Measurements from ENCODE around the gene SLX1B.
"Not testable (repeated sequence)": the region's sequence is repeated elsewhere in the genome, so short reads cannot be mapped to it uniquely, and the experiment has no call there.

The SLX1B gene

GRCh38 chr16:29454269-29454668, at the start of gene SLX1B, which contains the start of gene BOLA2:
Gene SLX1B, plus strand, starts transcription at chr16:29454533.
Gene BOLA2, minus strand, starts transcription at chr16:29454351. Its CDS starts 98 bp downstream, at chr16:29454253.
- DNase-seq: not testable (repeated sequence)

DNA sequence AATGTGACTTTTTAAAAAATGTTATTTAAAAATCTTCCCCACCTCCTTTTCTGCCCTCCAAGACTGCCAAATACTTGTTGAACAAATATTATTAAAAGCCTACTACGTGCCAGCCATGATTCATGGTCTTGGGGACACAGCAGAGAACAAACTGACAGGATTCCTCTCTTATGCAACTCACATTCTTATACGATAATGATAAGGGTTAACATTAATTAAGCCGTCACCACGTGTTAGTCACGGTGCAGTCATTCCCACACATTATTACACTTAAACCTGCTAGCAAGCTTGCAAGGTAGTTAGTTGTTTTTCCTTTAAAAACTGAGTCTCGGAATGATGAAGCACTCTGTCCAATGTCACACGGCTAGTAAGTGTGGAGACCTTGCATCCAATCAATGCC, 49.1 kb upstream of the SLX1B start:
- DNase-seq: not testable (repeated sequence)

GRCh38 chr16:29423587-29423986, 30.7 kb upstream of the SLX1B start:
- not testable (repeated sequence) for DNase-seq

- not testable (repeated sequence) for DNase-seq
Measured at GRCh38 chr16:29425390-29425789, 28.9 kb upstream of the SLX1B start.

DNA sequence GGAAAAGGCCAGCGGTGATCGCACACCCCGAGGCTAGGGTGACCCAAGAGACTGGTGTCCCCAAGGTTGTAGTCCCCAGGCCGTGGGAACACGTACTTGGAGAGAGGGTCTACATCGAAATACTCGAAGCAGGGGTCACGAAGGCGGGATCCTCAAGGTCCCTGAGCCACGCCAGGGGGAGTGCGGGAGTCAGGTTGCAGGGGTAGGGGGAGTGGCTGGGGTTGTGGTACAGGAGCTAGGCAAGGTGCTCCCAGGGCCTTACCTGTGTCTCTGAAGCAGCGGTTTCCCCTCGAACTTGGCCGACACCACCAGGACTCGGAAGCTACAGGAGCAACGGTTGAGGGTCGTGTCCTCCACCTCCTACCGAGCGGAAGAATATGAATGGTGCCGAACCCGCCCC, 579 bp upstream of the SLX1B start:
- DNase-seq: not testable (repeated sequence)

- DNase-seq: not testable (repeated sequence)
Measured at GRCh38 chr16:29454828-29455227, 495 bp downstream of the SLX1B start.

DNA sequence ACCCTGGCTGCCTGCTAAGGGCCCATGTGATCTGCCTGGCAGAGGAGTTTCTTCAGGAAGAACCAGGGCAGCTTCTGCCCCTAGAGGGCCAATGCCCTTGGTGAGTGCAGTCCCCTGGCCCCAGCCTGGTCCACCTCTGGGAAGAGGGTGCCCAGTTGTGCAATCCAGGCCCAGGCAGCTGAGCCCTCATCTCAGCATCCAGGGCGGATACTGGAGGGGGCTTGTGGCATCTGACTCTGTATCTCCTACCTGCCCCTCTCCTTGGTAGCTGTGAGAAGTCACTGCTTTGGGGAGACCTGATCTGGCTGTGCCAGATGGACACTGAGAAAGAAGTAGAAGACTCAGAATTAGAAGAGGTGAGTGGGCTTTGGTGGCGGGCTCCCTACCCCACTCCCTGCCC, 3.3 kb downstream of the SLX1B start:
- DNase-seq: not testable (repeated sequence)

- not testable (repeated sequence) for DNase-seq
Measured at GRCh38 chr16:29459706-29460646, 5.6 kb downstream of the SLX1B start, which contains the start of gene SULT1A4. Gene SULT1A4, plus strand, starts transcription at chr16:29459913. Its CDS starts 1,473 bp downstream, at chr16:29461386.

GRCh38 chr16:29460647-29461030, 6.3 kb downstream of the SLX1B start:
- DNase-seq: not testable (repeated sequence)

DNA sequence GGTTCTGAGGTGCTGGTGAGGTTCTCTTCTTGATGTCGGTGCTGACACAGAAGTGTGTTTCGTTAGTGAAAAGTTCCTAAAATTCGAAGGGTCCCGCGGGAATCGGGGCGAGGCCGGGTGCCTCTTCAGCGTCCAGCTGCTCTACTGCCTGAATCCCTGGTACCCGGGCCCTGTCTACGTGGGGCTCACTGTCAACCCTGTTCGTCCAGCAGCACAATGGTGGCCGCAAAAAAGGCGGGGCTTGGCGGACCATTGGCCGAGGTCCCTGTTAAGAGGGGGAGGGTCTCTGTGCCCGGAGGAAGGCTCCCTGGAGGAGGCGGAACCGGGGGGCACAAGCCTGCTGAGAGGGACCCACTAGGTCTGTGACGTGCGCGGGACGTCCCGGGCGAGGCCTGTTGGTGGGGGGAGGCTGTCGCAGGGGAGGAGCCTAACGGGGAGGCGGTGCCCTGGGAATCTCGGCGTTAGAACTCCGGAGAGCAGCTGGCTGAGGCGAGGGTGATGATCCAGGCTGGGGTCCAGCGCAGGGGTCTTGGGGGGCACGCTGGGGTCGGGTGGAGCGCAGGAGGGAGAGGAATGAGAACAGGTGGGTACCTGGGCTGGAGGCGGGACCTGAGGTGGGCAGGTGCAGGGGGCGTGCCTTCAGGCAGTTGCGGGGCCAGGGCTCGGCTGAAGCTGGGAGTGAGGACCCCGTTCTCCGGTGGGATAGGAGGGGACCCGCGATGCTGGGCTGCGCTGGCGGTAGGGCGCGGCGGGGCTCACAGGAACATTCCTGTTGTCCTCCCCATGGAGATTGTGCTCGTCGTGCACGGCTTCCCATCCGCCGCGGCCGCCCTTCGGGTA, 11.9 kb downstream of the SLX1B start:
- DNase-seq: not testable (repeated sequence)

- DNase-seq: not testable (repeated sequence)
Measured at GRCh38 chr16:29466904-29467303, 12.6 kb downstream of the SLX1B start.

DNA sequence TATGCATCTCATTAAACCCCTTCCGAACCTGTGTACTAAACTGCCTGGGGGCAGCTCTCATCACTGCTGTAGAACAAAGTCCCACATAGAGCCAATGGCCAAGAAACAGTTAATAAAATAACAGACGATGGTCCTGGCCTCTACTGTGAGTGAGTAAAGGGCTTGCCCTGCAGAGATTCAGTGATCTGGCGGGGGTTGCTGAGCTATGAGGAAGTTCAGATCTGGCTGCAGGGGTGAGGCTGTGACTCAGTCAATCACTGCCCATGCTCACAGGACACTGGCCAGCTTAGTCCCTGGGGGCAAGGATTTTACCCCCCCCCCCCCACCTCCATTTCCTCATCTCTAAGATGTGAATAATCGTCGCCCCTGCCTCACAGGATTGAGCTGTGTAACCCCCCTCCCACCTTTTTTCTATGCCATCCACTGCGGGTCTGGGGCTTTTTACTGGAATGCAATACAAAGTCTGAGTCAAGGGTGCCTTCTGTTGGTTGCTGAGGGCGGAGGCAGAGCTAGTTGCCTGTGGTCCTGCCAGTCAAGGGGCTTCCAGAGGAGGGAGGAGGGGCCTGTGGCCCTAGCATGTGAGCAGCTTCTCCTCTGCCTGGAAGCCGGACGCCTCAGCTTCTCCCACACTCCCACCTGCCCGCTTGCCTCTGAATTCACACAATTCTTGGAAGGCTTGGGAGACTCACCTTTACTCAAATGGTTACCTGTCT, 13.5 kb downstream of the SLX1B start:
- DNase-seq: not testable (repeated sequence)

DNA sequence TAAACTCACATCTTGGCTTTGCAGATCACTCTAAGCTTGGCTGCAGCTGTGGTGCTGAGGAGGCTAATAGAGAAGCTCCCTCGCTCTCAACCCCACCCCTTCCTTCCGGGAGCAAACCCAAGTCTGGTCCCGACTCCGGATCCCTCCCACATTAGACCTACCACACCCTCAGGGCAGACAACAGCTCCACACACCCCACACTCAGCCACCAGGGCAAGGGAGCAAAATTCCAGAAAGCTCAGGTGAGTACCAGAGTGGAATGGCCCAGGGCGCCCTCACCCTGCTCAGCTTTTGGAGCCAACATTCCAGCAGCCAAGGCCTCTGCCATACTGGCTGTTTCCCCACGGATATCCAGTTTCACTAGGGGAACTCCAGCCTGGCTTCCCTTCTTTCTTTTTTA, 15.3 kb downstream of the SLX1B start:
- not testable (repeated sequence) for DNase-seq

DNA sequence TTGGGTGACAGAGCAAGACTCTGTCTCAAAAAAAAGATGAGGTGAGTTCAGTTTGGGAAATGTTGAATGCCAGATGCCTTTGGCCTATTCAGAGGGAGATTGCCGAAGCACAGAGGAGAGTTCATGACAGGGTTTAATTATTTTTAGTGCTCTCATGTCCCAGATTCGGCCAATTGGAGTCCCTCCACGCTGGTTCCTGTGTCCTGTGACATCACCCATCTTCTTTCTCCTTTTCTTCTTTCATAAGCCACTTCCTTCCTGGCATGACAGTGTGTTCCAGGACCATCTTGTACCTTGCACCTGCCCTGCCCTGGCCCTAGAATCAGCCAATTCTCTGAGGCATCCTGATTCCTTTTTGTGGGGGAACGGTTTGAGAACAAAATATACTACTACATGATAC, 17.7 kb downstream of the SLX1B start:
- not testable (repeated sequence) for DNase-seq

DNA sequence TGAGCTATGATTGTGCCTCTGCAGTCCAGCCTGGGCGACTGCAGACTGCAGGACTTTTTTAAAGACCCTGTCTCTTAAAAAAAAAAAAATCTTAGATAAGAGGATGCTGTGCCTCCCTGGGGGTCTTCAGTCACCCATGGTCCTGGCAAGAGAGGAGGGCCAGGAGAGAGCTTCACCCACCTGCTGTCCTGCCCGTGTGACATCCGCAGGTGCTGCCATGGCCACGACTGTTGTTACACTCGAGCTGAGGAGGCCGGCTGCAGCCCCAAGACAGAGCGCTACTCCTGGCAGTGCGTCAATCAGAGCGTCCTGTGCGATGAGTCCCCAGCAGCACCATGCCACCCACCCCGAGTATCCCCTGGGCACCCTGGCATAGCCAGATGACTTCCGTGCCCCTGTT, 27.9 kb downstream of the SLX1B start:
- DNase-seq: not testable (repeated sequence)

DNA sequence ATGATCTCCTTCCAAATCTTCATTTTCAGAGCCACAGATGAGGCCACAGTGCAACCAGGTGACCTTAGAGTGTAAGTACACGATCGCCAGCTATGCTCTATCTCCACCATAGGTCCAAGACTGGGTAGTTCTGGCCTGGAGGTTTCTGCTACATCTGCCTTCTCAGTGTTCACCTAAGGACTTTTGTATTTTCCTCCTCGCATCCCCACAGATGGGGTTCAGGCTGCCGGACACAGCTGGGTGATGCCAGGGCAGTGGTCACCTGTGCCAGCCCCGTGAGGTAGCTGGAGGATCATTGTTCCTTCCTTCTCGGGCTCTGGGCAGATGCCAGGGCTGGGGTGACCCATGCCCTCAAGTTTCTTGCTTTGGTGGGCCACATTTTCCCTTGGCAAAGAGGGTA, 52.0 kb downstream of the SLX1B start, which contains the start of gene NPIPB12:
TSS of gene NPIPB12 (minus strand) at position 101 of the 400 bp plus-strand sequence.
- DNase-seq: not testable (repeated sequence)
